GM12892 (cell line): ENCODE data around the gene ANKRD11.

Experiments
- POLR2A ChIP-seq: IDR thresholded peaks from 2 replicates; pipeline ENCODE4 v1.6.1; 2011; ENCODE audit warnings: low read depth, low read length, control low read depth
- TAF1 ChIP-seq: IDR thresholded peaks from 2 replicates; pipeline ENCODE4 v1.6.1; 2011; ENCODE audit warnings: low read depth, mild to moderate bottlenecking, control low read depth, low read length, borderline replicate concordance

DNA sequence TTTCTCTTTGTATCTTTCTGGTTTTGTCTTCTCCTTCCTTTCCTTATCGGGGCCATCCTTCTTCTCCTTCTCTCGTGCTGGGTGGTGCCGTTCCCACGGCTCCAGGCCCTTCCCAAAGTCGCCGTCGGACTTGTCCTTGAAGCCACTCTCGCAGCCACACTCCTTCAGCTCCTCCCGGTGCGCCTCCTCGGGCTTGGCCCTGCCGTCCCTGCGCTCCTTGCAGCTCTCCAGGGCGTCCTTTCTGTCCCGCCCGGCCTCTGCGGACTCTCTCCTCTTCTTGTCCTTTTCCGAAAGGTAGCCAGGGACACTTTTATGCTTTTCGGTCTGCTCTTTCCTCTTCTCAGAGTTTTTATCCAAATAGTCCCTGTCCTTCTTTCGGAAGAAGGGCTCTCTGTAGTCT, 206.9 kb downstream of the ANKRD11 start:
- TF ChIP-seq POLR2A (no peak), TAF1 (no peak)
